GM12801 (cell line): Measurements from ENCODE around the gene FASTKD3.

ENCODE experiments used
- CTCF ChIP-seq: IDR thresholded peaks from one replicate; pipeline ENCODE4 v1.5.1; 2011; ENCODE audit warnings: control low read depth; ENCODE audit not compliant: insufficient read length; ENCODE audit errors: extremely low read depth

Gene FASTKD3

DNA sequence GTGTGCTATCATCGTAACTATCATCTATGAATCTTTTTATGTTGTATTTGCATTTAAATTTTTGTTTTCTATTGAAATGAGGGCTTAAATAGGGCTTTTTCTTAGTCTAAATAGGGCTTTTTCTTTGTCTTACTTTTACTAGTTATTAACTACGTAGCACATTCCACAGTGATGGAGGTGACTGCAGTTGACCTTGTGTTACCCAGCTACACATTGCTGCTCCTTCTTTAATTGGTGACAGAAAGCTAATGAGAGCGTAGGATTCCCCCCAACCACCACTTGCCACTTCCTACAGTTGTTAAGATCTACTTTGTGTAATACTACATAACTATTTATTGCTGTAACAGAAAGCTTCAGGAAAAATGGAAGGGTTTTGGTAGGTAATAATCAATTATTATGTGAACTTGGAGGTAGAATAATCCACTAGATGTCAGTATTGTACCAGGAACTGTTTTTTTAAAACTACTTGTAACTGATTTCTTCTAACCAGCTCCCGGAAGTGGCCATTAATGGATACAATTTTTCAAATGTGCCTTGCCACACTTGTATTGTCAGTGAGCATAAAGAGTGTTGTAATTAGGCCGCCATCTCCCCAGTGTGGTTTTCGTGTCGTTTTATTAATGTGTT, 18.1 kb upstream of the FASTKD3 start:
- no peak for TF ChIP-seq CTCF

- no peak for TF ChIP-seq CTCF
Observed at GRCh38 chr5:7884491-7885267, 15.8 kb upstream of the FASTKD3 start.

- no peak for TF ChIP-seq CTCF
Observed at GRCh38 chr5:7882926-7883325, 14.1 kb upstream of the FASTKD3 start.

- TF ChIP-seq CTCF, result no peak
Observed at GRCh38 chr5:7881816-7882215, 13.0 kb upstream of the FASTKD3 start.

GRCh38 chr5:7881091-7881490, 12.3 kb upstream of the FASTKD3 start:
- TF ChIP-seq CTCF, result no peak

DNA sequence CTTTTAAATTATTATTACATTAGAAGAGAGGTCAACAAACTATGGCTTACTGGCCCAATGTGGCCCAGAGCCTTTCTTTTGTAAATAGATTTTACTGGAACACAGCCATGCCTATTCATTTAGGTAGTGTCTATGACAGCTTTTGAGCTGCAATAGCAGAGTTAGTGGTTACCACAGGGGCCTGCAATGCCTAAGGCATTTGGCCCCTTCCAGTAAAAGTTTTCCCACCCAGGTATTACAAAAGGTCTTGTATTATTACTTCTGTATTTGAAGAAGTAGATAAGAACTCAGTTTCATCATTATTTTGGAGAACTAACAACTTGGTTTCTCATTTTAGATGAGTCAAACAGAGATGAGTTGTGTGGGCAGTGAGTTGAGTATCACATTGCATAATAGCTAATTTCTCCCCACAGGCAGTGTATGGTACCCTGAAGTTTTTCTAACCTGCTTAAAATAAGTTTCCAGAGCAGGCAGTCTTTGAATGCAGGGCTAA, 9.6 kb upstream of the FASTKD3 start:
- no peak for TF ChIP-seq CTCF

DNA sequence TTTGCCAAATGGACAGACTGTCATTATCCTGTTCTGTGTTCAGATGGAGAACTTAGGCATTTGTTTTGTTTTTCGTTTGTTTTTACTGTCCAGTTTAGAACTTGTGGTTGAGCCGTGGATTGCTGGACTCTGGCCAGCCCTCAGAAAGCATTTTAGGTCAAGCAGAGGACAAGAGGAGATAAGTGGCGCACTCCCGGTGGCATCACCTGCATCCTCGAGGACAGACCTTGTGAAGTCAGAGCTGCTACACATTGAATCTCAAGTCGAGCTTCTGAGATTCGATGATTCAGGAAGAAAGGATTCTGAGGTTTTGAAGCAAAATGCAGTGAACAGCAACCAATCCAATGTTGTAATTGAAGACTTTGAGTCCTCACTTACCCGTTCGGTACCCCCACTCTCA, 9.0 kb upstream of the FASTKD3 start:
- no peak for TF ChIP-seq CTCF
